Heart left ventricle (tissue), 16 donors: ENCODE data around the gene CXCL5. TPM values are rescaled to one million over a fixed set of nuclear protein-coding genes. Genes with fewer than 3 reads are reported as not detected.
A peak's percentile ranks its signal among the peaks of the same experiment; 100 is the strongest.

Source experiments
- ATAC-seq, 4 donors: fragments of 200-7000 bp; cut with Tn5 transposase; one replicate each; pipeline ENCODE4 v1.9.1; 2020 to 2022; ENCODE audit warnings: moderate library complexity in 4 of 4, mild to moderate bottlenecking in 3 of 4, moderate number of reproducible peaks in 1 of 4
- DNase-seq, 5 donors: peaks; one replicate each; pipeline ENCODE4 v3.0.0-alpha.2; 2020
- H3K27ac ChIP-seq, 12 donors: fragments of 200-600 bp; sonication (generic) in 4 of 12; one replicate each; pipeline versions ENCODE4 v1.5.0 to v1.8.0; 2016 to 2022; ENCODE audit warnings: mild to moderate bottlenecking in 2 of 12
- H3K27me3 ChIP-seq, 9 donors: fragments of 200-600 bp; sonication (generic) in 2 of 9; one replicate each; pipeline versions ENCODE4 v1.5.1 to v1.8.0; 2016 to 2022; ENCODE audit warnings: mild to moderate bottlenecking in 3 of 9
- H3K36me3 ChIP-seq, 9 donors: fragments of 200-600 bp; sonication (generic) in 2 of 9; one replicate each; pipeline versions ENCODE4 v1.5.0 to v1.8.0; 2018 to 2022; ENCODE audit warnings: mild to moderate bottlenecking in 2 of 9
- H3K4me1 ChIP-seq, 12 donors: fragments of 200-600 bp; sonication (generic) in 4 of 12; one replicate each; pipeline versions ENCODE4 v1.5.0 to v1.8.0; 2016 to 2022; ENCODE audit warnings: mild to moderate bottlenecking in 3 of 12
- H3K4me3 ChIP-seq, 12 donors: fragments of 200-600 bp; sonication (generic) in 4 of 12; one replicate each; pipeline versions ENCODE4 v1.5.0 to v1.8.0; 2017 to 2022; ENCODE audit warnings: mild to moderate bottlenecking in 9 of 12, moderate library complexity in 4 of 12
- H3K9me3 ChIP-seq, 12 donors: fragments of 200-600 bp; sonication (generic) in 4 of 12; one replicate each; pipeline versions ENCODE4 v1.5.0 to v1.8.0; 2016 to 2022; ENCODE audit warnings: mild to moderate bottlenecking in 1 of 12
- POLR2A ChIP-seq, 2 donors: fragments of 450-650 bp; IDR thresholded peaks; one replicate each; pipeline ENCODE4 v1.6.1; 2017; ENCODE audit warnings: antibody characterized with exemption in 2 of 2, mild to moderate bottlenecking in 2 of 2, moderate library complexity in 2 of 2
- WGBS, 4 donors: extraction: QIAGEN DNeasy Blood & Tissue Kit in 2 of 4; methylation state at CpG; one replicate each; pipeline versions ENCODE4 v1.1.5 to v1.1.7; 2013 to 2018; 5-methylcytosine and 5-hydroxymethylcytosine counted together
- intact Hi-C, 10 donors: fragments of 100-400 bp; cut with DNase I; formaldehyde crosslinking; loops; one replicate each; pipeline versions ENCODE4 v1.11.1 to v1.14.2; 2022
- long read RNA-seq, 3 donors: library from polyadenylated mRNA; unstranded; transcript quantifications; one replicate each; pipeline ENCODE4 v2.0.0, GENCODE V29; 2020 to 2021
- polyA plus RNA-seq, 2 donors: library from polyadenylated mRNA; stranded (reverse); fragments of 200-250 nt; gene quantifications; one replicate each; pipeline ENCODE4 v1.2.3, GENCODE V29; 2013
- total RNA-seq, 9 donors: library from RNA; depleted of rRNA in 2 of 9; stranded (reverse); fragments of >200 nt in 2 of 9; fragmentation: NEBNext Ultra II Directional in 3 of 9; extraction: Animal tissue kit (Norgen Biotek cat#: 25700) in 3 of 9; gene quantifications; one replicate each; pipeline versions ENCODE4 v1.1.0 to v1.2.4, GENCODE V29; 2016 to 2023
- TF ChIP-seq, protein P1 (sequence below), 12 donors: fragments of 200-600 bp; sonication (generic) in 4 of 12; IDR thresholded peaks; one replicate each; pipeline versions ENCODE4 v1.5.0 to v1.8.0; 2018 to 2022; ENCODE audit warnings: antibody characterized with exemption in 12 of 12, mild to moderate bottlenecking in 5 of 12
- donor health status: ischemic (EF 13 %, LVEDD 7.1; RV severe dilation, severe dysfunction).
- donor health status: healthy with polysubstance abuse.
- donor health status: DM: no; HTN: yes; CAD: no.
- donor health status: DM: no; HTN: no; CAD: no.
- donor health status: ischemic (EF 25% LVEDD 6.9; RV normal size, moderate dysfunction).
- donor health status: ischemic (EF 25% LVEDD 5.7; RV mildly dilated, moderate dysfunction).
- donor health status: healthy.
- donor health status: DM: yes; HTN: yes; CAD: no.
- donor health status: ischemic (EF 35%, LVEDD 5.7; RV mildly dilated, moderate dysfunction).
- donor health status: nonischemic (EF 11% LVEDD 7.7; RV severe dilation, severe dysfunction).
- donor health status: DM: yes; HTN: yes; CAD: no.
- donor health status: PGD.
- donor health status: ischemic (EF 29% LVEDD 5.4; RV normal size, mild dysfunction).
- donor health status: nonischemic (EF 23%, LVEDD 6.1; RV moderate dilation, normal function).

Gene CXCL5
- total RNA-seq (under 1 TPM in 1 of 9 donors, not detected in 8; 0.51 TPM), polyA plus RNA-seq (under 1 TPM; 0.08 to 0.10 TPM)
- long read RNA-seq, donor 1 = 0 reads
- long read RNA-seq, donor 2 = 0 reads
- long read RNA-seq, donor 3 = 0 reads

DNA sequence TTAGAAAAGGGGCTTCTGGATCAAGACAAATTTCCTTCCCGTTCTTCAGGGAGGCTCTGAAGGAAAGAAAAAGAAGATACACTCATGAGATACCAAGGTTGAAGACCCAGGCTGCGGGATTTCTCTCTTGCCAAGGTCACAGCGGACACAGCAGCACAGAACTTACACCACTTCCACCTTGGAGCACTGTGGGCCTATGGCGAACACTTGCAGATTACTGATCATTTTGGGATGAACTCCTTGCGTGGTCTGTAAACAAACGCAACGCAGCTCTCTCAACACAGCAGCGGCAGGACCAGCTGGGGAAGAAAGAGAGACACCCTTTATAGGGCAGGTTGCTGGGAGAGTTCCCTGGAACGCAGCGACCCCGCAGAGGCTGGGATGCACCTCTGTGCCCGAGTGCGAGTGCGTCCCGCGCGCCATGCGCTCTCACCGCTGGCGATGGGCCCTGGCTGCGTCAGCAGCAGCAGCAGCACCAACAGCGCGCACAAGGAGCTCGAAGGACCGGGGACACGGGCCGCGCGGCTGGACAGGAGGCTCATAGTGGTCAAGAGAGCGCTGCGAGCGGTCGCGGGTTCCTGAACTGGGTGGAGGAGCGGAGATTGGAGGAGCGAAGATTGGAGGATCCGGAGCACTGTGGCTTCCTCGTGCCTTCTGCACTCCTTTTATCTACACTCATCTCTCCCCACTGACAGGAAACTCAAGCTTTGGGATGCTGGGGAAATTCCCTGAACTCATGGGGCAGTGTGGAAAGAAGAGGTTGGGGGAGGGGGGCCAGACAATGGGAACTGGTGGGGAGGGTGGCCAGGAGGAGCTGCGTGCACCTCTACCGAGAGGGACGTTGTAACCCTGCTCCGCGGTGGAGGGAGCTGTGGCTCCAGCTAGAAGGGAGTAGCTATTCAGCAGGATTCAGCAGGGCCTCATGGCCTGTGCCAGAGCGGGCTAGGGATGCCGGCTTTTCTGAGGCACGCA, at the start of gene CXCL5:
Gene CXCL5, minus strand, starts transcription at position 638 of the 972 bp plus-strand sequence. Its CDS starts 96 bp downstream, at position 542.
- WGBS, 4 donors = 6 to 12% (median 8%) methylated on average over 29 to 46 of the region's 46 CpGs
- Histone ChIP-seq H3K4me3 (peak within 1 kb of the TSS in 10 of 12 donors; percentile 33 to 48 (median 38)), H3K9me3 (no peaks in the 10 kb centered on the region), H3K27me3 (peaks cover 0 to 31% (median 3%) of the 10 kb centered on the region in 9 donors), H3K27ac (no peak within 1 kb of the TSS), H3K36me3 (no peaks in the 10 kb centered on the region), H3K4me1 (peaks cover 0 to 10% (median 0%) of the 10 kb centered on the region in 12 donors)
- peak; percentile 23 to 67 (median 31) for DNase-seq
- intact Hi-C loops = no loop called here
- no peak for TF ChIP-seq POLR2A (IDR thresholded peaks at IDR 0.05)
- TF ChIP-seq, protein P1, sequence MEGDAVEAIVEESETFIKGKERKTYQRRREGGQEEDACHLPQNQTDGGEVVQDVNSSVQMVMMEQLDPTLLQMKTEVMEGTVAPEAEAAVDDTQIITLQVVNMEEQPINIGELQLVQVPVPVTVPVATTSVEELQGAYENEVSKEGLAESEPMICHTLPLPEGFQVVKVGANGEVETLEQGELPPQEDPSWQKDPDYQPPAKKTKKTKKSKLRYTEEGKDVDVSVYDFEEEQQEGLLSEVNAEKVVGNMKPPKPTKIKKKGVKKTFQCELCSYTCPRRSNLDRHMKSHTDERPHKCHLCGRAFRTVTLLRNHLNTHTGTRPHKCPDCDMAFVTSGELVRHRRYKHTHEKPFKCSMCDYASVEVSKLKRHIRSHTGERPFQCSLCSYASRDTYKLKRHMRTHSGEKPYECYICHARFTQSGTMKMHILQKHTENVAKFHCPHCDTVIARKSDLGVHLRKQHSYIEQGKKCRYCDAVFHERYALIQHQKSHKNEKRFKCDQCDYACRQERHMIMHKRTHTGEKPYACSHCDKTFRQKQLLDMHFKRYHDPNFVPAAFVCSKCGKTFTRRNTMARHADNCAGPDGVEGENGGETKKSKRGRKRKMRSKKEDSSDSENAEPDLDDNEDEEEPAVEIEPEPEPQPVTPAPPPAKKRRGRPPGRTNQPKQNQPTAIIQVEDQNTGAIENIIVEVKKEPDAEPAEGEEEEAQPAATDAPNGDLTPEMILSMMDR (IDR thresholded peaks at IDR 0.05) = peak in 6 of 12 donors; percentile 14 to 25 (median 17)
- peak; percentile 55 to 86 (median 68) for ATAC-seq

DNA sequence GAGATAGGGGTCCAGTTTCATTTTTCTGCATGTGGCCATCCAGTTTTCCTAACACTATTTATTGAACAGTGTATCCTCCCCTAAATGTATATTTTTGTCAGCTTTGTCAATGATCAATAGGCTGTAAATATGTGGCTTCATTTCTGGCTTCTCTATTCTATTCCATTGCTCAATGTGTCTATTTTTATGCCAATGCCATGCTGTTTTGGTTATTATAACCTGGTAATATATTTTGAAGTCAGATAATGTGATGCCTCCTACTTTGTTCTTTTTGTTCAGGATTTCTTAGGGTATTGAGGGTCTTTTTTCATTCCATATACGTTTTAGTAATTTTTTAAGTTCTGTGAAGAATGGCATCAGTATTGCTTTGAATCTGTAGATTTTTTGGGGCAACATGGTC, 48.7 kb upstream of the CXCL5 start:
- peaks cover 0 to 10% (median 0%) of the 10 kb centered on the region in 12 donors for H3K4me1 ChIP-seq
- peaks cover 0 to 30% (median 7%) of the 10 kb centered on the region in 12 donors for H3K9me3 ChIP-seq
- no peak overlapping the region for H3K27ac ChIP-seq
- TF ChIP-seq POLR2A (IDR thresholded peaks at IDR 0.05) = no peak
- TF ChIP-seq, protein P1 (IDR thresholded peaks at IDR 0.05) = no peak
- no peak for DNase-seq
- H3K27me3 ChIP-seq = no peaks in the 10 kb centered on the region
- no peak for ATAC-seq
- intact Hi-C loops = loop anchor here in 1 of 10 donors (10.0 kb wide), 1 partner anchor 48 kb away; the partner anchor contains the start of gene CXCL2
- no peak overlapping the region for H3K4me3 ChIP-seq
- no peaks in the 10 kb centered on the region for H3K36me3 ChIP-seq
- WGBS, 4 donors = 49 to 59% (median 54%) methylated on average over 1 of the region's 1 CpG

DNA sequence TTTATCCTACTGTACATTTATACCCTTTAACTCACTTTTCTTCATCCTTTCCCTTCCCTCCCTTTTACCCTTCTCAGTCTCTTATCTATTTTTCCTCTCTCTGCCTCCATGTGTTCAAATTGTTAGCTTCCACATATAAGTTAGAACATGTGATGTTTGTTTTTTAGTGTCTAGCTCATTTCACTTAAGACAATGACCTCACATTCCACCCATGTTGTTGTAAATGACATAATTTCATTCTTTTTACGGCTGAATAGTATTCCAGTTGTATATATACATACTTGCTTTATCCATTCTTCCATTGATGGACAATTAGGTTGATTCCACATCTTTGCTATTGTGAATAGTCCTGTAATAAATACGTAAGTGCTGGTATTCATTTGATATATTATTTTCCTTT, 47.3 kb upstream of the CXCL5 start:
- Histone ChIP-seq H3K36me3 (no peaks in the 10 kb centered on the region), H3K27me3 (no peaks in the 10 kb centered on the region), H3K4me1 (peaks cover 0 to 10% (median 0%) of the 10 kb centered on the region in 12 donors), H3K9me3 (peaks cover 0 to 26% (median 7%) of the 10 kb centered on the region in 12 donors), H3K4me3 (no peak overlapping the region), H3K27ac (no peak overlapping the region)
- 84 to 93% (median 92%) methylated on average over 2 of the region's 2 CpGs for WGBS, 4 donors
- DNase-seq = no peak
- no peak for TF ChIP-seq POLR2A (IDR thresholded peaks at IDR 0.05)
- TF ChIP-seq, protein P1 (IDR thresholded peaks at IDR 0.05) = no peak
- ATAC-seq = no peak
- intact Hi-C loops = loop anchor here in 1 of 10 donors (10.0 kb wide), 1 partner anchor 49 kb away; the partner anchor contains the start of gene CXCL2

DNA sequence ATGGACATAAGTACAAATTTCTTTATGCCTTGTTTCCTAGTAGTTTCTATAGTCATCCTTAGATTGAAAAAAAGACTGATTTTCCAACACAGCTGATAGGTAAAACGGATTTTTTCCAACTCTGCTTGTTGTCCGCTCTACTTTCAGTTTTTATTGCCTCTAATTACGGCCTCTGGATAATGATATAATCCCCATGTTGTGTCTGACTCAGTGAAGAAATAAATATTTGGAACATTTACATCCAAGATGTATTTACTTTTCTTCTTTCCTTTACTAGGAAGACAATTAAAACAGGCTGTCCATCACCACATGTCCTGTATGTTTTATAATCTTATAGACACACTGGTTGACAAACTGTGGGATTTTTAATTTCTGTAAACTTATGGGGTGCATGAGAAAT, 46.8 kb upstream of the CXCL5 start:
- TF ChIP-seq, protein P1 (IDR thresholded peaks at IDR 0.05) = no peak
- no peak for TF ChIP-seq POLR2A (IDR thresholded peaks at IDR 0.05)
- Histone ChIP-seq H3K36me3 (no peaks in the 10 kb centered on the region), H3K27ac (no peak overlapping the region), H3K4me3 (no peak overlapping the region), H3K4me1 (peaks cover 0 to 10% (median 0%) of the 10 kb centered on the region in 12 donors), H3K27me3 (no peaks in the 10 kb centered on the region), H3K9me3 (peaks cover 0 to 26% (median 7%) of the 10 kb centered on the region in 12 donors)
- whole genome bisulfite sequencing, 4 donors = 76 to 86% (median 83%) methylated on average over 3 of the region's 3 CpGs
- ATAC-seq (no peak), DNase-seq (no peak)
- intact Hi-C loops = loop anchor here in 1 of 10 donors (10.0 kb wide), 1 partner anchor 50 kb away; the partner anchor contains the start of gene CXCL2
